Esophagus mucosa (tissue), 1 donor: ENCODE data around the gene MT1E. TPM values are rescaled to one million over a fixed set of nuclear protein-coding genes. Genes with fewer than 3 reads are reported as not detected.
"Not testable (repeated sequence)": the region's sequence is repeated elsewhere in the genome, so short reads cannot be mapped to it uniquely, and the experiment has no call there.

Experiments
- ATAC-seq: fragments of 200-7000 bp; cut with Tn5 transposase; one replicate; pipeline ENCODE4 v1.9.1; 2020
- total RNA-seq: library from RNA; stranded (reverse); gene quantifications from one replicate; pipeline ENCODE4 v1.2.4, GENCODE V29; 2023
- donor health status: DM: yes; HTN: yes; CAD: no.

The MT1E gene
- 98.8 TPM for total RNA-seq

DNA sequence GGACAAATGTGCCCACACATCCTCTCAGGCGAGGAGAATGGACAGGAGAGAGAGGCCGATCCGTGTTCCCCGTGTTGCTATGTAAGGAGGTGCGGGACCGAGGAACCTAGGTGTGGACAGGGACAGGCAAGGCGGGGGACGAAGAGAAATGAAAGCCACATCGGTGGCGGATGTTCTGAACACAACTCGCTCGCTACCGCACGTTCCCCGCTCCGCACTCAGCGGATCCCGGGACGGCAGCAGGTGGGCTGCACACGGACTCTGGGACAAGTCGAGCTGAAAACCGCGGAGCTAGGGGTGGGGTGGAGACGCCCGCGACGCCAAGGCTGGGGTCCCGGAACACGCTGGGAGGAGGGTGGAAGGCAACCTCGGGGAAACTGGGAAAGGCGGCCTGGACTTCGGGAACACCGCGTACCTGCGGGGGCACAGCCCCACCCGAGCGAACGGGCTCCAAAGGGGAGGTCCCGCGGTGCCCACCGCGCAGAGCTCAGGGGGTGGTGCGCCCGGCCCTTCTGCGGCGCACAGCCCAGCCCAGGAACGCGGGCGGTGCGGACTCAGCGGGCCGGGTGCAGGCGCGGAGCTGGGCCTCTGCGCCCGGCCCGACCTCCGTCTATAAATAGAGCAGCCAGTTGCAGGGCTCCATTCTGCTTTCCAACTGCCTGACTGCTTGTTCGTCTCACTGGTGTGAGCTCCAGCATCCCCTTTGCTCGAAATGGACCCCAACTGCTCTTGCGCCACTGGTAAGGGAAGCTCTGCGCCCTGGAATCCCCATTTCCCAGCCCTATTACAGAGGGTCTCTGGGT, at the start of gene MT1E:
MT1E (plus strand) TSS at position 642 of the 803 bp plus-strand sequence; CDS start at position 713, 71 bp downstream.
- peak; percentile 92 for ATAC-seq

DNA sequence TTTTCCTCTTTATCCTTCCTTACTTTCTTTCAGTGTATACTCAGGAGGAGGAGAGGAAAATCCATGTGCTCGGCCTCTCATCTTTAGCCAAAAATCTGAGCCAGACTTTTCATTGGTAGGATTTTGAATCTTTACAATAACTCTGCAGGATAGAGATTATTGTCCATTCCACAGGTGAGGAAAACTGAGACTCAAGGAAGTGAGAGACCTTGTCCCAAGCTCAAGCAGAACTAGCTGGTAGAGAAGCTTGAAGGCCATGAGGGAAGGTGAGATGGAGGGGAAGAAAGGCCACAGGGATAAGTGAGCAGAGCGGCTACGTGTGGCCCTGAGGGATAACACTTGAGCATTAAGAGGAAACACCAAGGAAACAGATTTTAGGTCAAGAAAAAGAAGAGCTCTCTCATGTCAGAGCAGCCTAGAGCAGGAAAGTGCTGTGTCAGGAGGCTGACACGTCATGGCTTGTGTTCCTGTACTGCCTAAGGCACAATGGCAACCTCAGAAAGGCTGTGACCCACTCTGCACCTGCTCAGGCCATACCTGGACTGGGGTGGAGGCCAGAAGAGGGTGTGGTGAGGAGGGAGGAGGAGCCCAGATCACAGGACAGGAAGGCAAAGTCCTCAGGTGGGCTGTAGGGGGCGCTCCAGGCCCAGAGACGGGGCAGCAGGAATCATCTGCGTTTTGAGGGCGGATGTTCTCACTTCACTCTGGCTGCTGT, 48.8 kb upstream of the MT1E start:
- peak; percentile 100 for ATAC-seq

DNA sequence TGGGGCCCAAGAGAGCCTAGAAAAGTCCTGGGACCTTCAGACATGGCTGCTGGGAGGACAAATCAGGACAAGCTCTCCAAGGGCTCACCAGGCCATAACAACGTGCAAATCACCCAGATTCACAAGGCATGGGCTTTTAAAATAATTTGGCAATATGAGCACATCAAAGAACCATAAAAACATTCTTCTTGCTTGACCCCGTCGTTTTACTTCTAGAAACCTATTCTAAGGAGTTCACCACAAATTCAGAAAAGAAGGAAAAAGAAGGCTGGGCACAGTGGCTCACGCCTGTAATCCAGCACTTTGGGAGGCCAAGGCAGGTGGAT, 48.3 kb upstream of the MT1E start:
- no peak for ATAC-seq

DNA sequence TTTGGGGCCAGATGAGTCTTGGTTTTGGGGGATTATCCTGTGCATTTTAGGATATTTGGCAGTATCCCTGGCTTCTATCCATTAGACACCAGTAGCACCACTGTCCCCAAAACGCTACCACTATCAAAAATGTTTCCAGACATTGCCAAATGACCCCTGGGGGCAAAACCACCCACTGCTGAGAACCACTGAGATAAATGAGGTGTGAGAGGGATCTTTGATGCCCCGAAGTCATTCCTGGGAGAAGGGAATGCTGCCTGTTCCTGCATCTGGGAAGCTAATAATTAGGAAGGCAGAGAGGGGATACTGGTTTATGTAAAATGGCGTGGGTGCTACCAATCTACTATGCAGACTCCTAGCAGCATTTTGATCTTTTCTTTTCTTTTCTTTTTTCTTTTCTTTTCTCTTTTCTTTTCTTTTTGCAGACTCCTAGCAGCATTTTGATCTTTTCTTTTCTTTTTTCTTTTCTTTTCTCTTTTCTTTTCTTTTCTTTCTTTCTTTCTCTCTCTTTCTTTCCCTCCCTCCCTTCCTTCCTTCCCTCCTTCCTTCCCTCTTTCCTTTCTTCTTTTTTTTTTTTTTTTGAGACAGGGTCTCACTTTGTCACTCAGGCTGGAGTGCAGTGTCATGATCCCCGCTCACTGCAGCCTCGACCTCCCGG, 45.1 kb upstream of the MT1E start:
- no peak for ATAC-seq

DNA sequence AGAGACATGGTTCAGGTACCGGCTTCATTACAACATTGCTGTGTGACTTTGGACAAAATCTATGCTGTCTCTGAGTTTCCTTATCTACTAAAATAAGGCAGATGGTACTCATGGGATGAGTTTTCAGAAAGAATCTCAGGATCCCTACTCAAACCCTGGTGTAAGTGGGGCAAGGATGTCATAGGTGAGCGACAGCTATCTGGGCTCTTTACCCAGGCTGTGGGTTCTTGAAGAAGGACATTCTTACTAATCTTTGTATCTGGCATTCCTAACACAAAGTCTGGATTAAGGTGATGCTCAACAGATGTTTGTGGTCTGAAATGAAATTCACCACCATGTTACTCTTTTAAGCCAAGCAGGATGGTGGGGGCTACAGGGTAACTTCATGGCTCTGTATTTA, 42.7 kb upstream of the MT1E start:
- not testable (repeated sequence) for ATAC-seq

DNA sequence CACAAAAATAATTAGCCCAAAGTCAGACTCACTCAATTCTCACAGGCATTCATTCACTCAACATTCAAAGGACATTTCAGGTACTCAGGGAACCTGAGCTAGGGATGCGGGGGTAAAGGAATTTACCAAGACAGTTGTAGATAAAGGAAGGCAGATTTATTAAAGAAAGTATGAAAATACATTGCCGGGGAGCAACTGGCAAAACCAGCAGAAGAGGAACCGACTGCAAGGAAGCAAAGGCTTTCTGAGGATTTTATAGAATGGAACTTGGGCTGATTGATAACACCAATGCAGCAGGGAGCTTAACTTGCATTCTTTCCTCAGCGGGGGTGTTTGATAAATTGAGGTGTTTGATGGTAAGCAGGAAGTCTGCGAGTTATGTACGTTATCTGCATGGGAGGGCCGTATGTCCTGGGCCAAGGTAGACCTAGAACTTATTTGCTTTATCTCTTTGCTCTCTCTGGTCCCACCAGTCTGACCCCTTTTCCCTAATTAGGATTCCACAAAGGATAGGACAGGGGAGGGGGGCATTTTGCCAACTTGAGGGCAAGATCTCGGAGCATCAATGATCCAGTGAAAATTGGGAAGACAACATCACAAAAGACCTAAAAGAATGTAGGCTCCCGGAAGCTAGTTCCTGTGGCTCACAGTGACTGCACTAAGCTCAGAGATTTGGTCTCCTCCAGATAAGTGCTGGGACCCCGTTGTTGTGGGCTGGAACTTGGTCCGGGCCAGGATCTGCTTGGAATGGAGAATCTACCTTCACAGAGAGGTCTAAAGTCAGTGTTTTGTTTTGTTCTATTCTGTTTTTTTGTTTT, 42.0 kb upstream of the MT1E start:
- no peak for ATAC-seq

DNA sequence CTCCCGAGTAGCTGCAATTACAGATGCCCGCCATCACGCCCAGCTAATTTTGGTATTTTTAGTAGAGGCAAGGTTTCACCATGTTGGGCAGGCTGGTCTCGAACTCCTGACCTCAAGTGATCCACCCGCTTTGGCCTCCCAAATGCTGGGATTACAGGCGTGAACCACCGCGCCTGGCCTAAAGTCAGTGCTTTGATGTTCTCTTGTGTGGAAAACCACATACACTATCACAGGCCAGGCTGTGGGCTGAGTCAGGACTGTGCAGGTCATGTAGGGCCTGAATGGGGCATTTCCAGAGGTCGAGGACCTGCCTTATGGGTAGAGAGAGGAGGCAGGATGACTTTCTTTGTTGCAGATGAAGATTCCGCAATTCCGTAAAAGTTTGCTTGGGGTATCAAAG, 41.3 kb upstream of the MT1E start:
- ATAC-seq, result no peak

DNA sequence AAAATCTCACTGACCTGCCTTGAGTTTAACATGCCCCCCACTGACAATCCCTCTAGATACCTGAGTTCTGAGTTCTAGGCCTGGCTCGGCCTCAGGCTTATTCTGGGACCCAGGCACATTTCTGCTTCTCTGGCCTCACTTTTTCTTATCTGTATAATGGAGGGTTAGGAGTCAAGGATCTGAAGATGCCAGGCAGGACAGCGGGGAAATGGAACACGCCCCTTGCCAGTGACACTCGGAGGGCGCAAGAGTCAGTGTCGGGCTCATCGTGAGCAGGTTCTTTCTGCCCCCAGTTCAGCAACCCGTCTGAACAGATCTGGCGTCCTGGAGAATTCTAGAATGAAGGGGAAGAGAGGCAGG, 36.8 kb upstream of the MT1E start:
- ATAC-seq, result no peak

DNA sequence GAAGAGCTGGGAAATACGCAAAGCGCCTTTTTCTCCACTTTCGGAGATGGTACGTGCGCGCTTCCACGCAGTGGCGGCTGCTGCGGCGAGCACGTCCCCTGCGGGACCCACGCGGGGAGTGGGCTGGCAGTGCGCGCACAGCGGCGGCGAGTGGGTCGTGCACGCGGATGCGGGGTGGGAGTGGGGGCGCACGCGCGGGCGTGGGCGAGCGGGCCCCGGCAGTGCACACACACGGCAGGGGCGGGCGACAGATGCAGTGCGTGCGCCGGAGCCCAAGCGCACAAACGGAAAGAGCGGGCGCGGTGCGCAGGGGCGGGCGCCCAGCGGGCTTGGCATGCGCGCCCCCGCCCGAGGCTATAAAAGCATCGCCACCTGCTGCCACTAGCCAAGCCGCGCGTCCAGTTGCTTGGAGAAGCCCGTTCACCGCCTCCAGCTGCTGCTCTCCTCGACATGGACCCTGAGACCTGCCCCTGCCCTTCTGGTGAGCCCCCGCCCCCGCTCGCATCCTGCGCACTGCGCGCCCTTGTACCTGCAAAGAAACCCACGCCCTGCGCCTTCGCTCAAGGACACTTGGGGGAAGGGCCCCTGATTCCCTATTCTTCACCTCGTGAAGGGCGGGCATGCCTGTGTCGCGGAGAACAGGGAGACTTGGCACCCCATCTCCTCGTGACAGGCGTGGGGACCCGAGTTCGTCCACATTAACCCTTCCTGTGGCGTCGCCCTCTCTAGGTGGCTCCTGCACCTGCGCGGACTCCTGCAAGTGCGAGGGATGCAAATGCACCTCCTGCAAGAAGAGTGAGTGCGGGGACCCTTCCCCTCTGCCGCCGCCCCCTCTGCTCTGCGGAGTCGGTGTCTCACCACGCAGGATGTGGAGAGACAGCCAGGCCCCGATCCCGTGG, 36.2 kb upstream of the MT1E start, which contains the start of gene MT3:
MT3 (plus strand) TSS at position 388 of the 899 bp plus-strand sequence; CDS start at position 451, 63 bp downstream.
- peak; percentile 27 for ATAC-seq

DNA sequence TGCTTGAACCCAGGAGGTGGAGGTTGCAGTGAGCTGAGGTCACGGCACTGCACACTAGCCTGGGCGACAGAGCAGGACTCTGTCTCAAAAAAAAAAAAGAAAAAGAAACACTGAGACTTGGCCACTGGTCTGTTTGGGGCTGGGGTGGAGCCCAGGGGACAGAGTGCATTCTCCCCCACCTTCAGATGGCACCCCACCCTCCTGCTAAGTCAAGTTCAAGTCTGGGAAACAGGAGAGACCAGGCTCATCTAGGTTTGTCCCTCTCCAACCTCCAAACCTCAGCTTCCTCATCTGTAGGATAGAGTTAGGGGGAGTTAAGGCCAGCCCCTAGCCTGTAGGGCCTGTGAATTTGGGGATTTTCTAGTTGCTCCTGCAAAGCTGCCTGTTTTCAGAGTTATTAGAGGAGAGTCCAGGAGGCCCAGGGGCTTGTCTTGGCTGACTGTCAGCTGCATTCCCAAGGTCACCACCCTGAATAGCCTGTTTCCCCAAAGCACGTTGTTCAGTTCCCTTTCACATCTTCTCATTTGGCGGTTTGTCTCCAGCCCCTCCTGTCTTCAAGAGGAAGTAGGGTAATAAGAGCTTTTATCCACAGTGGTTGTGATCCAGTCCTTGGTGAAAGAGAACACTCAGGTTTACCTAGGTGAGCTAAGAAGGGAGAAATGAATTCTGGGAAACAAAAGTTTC, 34.1 kb upstream of the MT1E start:
- ATAC-seq, result no peak

DNA sequence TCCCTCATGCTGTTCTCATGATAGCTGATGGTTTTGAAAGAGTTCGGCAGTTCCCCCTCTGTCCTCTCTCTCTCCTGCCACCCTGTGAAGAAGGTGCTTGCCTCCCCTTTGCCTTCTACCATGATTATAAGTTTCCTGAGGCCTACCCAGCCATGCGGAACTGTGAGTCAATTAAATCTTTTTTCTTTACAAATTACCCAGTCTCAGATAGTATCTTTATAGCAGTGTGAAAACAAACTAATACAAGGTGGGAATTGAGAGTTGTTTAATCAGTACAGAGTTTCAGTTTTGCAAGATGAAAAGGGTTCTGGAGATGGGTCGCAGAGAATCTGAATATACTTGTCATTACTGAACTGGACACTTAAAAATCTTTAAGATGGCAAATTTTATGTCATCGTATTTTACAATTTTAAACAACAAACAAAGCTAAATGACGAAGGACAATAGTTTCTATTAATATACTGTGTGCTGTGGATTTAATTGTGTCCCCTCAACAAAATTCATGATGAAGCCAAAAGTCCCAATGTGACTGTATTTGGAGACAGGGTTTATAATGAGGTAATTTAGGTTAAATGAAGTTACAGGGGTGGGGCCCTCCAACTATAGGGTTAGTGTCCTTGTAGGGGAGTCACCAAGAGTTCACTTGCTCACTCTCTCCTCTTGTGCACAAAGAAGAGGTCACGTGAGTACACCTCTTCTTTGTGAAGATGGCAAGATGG, 31.8 kb upstream of the MT1E start:
- ATAC-seq, result no peak

DNA sequence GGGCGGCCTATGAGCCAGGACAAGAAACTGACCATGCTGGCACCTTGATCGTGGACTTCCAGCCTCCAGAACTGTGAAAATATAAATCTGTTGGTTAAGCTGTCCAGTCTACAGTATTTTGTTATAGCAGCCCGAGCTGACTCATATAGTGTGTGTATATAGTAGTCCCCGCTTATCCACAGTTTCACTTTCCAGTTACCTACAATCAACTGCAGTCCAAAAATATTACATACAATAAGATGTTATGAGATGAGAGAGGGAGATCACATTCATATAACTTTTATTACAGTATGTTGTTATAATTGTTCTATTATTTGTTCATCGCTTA, 31.3 kb upstream of the MT1E start:
- no peak for ATAC-seq

DNA sequence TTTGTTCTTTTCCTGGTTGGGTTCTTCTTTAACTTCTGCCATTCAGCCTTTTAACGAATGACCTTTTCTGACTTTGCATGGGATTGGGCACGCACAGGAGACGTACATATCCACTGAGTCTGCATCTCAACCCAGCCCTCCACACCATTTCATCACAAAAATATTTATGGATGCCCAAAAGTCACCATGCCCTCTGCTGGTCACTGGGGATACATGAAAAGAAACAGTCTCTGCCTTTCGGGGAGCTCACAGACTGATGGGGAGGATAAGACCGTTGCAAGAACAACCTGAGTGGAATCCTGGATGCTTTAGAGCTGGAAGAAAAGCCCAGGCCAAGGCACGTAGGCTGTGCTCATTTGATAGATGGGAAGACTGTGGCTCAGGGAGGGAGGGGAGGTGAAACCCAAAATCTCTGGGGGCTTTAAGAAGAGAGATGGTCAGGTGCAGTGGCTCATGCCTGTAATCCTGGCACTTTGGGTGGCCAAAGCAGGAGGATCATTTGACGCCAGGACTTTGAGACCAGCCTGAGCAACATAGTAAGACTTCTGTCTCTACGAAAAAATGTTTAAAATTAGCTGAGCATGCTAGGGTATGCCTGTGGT, 25.1 kb upstream of the MT1E start:
- peak; percentile 63 for ATAC-seq

DNA sequence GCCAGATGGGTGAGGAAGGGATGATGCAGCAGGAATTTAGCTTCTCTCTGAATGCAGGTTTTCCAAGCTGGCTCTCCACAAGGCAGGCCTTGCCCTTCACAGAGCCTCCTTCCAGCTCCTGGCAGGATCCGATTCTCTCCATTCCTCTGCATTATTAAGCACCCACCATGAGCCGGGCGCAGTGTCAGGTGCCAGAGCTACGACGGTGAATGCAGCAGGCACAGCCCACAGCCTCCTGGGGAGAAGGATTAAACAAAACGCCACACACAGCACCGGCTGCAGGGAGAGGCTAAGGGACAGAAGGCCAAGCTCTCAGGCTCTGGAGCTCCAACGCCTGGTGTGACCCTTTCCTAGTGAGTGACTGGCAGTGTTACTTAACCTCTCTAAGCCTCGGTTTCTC, 24.3 kb upstream of the MT1E start:
- no peak for ATAC-seq

DNA sequence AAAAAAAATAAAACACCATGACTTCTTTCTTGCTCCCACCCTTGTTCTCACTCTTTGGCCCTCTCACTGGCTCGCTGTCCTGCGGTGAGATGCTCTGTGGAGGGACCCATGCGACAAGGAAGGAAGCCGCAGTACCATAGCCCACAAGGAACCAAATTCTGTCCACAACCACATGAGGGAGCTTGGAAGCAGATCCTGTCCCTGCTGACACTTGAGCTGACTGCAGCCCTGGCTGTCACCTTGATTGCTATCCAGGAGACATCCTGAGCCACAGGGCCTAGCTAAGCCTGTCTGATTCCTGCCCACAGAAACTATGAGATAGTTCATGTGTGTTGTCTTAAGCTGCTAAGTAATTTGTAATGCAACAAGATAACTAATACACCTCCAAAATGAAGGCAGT, 22.0 kb upstream of the MT1E start:
- no peak for ATAC-seq

DNA sequence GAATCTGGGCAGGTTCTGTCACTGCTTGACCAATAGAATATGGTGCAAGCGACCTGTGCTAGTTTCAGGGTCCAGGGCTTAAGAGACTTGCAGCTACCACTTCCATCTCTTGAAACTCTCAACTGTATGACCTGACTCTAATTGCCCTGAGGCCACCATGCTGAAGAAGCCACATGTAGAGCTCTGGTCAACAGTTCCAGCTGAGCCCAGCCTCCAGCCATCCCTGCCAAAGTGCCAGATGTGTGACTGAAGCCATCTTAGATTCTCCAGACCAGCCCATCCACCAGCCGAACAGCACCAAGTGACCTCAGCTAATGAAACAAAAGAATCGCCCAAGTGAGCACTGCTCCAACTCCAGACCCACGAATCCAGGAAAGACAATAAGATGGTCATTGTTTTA, 20.6 kb upstream of the MT1E start:
- no peak for ATAC-seq

DNA sequence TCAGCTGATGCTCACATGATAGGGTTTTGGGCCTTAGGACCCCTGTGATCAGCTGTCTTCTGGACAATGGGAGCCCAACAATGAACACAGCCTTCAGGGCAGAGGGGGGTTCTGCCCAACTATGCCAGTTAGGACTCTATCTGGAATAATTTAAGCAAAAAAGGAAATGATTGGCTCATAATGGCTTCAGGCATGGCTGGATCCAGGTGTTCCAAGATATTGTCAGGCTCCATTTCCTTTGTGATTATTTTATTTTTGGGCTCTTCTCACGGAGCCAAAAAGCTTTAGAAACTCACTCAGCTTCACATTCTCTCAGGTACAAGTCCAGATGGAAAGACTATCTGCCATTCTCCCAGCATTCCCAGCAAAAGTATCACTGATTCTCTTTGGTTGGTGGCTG, 20.1 kb upstream of the MT1E start:
- ATAC-seq, result no peak

DNA sequence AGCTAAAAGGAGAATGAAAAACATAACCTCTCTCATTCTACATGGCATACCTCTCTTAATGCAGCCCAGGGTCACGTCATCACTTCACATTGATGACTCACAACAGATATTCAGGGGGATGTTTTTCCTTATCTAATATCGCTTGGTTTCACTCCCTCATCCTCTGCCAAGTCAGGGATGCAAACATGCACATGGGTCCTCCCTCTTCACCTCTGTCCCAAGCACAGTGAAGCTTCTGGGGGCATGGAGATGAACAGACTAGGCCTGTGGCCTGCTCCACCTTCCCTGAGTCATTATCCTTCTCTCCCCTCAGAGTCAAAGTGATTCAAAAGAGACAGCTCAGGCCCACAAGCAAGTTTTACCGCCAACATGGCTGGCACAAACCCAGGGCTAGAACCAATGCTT, 19.5 kb upstream of the MT1E start:
- ATAC-seq, result no peak

DNA sequence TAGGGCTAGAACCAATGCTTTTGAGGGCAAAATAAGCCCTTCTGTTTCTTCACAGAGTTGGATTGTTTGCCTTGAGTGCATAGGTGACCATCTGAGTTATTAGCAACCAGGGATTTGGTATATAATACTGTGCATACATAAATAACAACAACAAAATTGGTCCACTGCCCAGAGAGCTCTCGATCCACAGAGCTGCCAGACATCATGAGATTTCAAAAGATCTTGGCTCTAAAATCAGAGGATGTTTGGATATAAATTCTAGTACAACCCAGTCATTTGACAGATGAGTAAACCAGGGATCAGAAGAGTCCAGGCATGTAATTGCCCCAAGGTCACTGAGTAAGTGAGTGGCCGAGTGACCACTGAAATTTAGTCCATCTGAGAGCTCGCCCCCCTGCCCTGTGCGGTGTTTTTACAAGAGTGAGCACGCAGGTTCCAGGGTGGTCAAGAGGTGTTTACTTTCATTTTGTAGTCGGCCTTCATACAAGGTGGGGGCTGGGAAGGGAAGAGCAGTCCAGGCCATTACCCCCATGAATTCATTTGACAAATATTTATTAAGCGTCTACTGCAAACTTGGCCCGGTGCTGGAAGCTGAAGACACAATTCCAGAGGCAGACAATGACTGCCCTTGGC, 19.0 kb upstream of the MT1E start:
- no peak for ATAC-seq
